SK-N-SH (cell line): ENCODE results near the gene CPPED1. TPM values are rescaled to one million over a fixed set of nuclear protein-coding genes. Genes with fewer than 3 reads are reported as not detected.

Source experiments
- CTCF ChIA-PET: fragments of 300-600, 350-600 bp; formaldehyde crosslinking; extraction: SDS; loops from one replicate; lab custom pipeline; 2021; lab: Yijun Ruan, JAX
- POLR2A ChIA-PET: fragments of 350-600 bp; sonication (Branson Sonifier 250); formaldehyde crosslinking; extraction: SDS; loops from one replicate; lab custom pipeline; 2020; ENCODE audit warnings: antibody characterized with exemption, inconsistent platforms; lab: Yijun Ruan, JAX
- DNase-seq: peaks from one replicate; pipeline ENCODE4 v3.0.0; 2012
- H2AFZ ChIP-seq: fragments of 200-600 bp; sonication (generic); 2 replicates; pipeline ENCODE4 v1.8.1; 2016; ENCODE audit warnings: antibody characterized with exemption, mild to moderate bottlenecking, low read depth
- H3F3A ChIP-seq: fragments of 200-600 bp; sonication (generic); replicated peaks from 2 replicates; pipeline ENCODE3; 2016; ENCODE audit warnings: antibody characterized with exemption, mild to moderate bottlenecking; ENCODE audit not compliant: insufficient read depth
- H3K27ac ChIP-seq, 2 experiments: fragments of 200-500 bp in 1 of 2; fragments of 200-600 bp in 1 of 2; sonication (Bioruptor generic) in 1 of 2; sonication (generic), shearing (Covaris generic) in 1 of 2; 2 replicates each; pipeline versions ENCODE4 v1.5.1 to v1.6.1; 2014 to 2016; ENCODE audit warnings: low read depth in 2 of 2, inconsistent platforms in 1 of 2, low read length in 1 of 2, mild to moderate bottlenecking in 1 of 2, mixed read lengths in 1 of 2
- H3K27me3 ChIP-seq: fragments of 200-600 bp; sonication (generic), shearing (Covaris generic); 2 replicates; pipeline ENCODE4 v1.6.1; 2016; ENCODE audit warnings: mixed run types; ENCODE audit not compliant: insufficient read depth
- H3K36me3 ChIP-seq, 2 experiments: fragments of 200-500 bp in 1 of 2; fragments of 200-600 bp in 1 of 2; sonication (Bioruptor generic) in 1 of 2; sonication (generic) in 1 of 2; replicated peaks in 1 of 2; 2 replicates each; pipeline versions ENCODE3 to v1.5.1; 2014 to 2016; ENCODE audit warnings: low read length in 1 of 2, mild to moderate bottlenecking in 1 of 2; ENCODE audit not compliant: insufficient read depth in 2 of 2, control insufficient read depth in 1 of 2
- H3K4me1 ChIP-seq, 2 experiments: fragments of 200-500 bp in 1 of 2; fragments of 200-600 bp in 1 of 2; sonication (Bioruptor generic) in 1 of 2; sonication (generic), shearing (Covaris generic) in 1 of 2; 2 replicates each; pipeline versions ENCODE4 v1.5.1 to v1.6.1; 2014 to 2016; ENCODE audit warnings: low read depth in 1 of 2, low read length in 1 of 2, mixed run types in 1 of 2; ENCODE audit not compliant: insufficient read depth in 2 of 2, control insufficient read depth in 1 of 2
- H3K4me2 ChIP-seq: fragments of 200-600 bp; sonication (generic), shearing (Covaris generic); 2 replicates; pipeline ENCODE4 v1.6.1; 2017; ENCODE audit warnings: mixed run types
- H3K4me3 ChIP-seq, 2 experiments: fragments of 200-500 bp in 1 of 2; fragments of 200-600 bp in 1 of 2; sonication (Bioruptor generic) in 1 of 2; sonication (generic), shearing (Covaris generic) in 1 of 2; 2 replicates each; pipeline versions ENCODE4 v1.5.1 to v1.8.1; 2014 to 2016; ENCODE audit warnings: low read depth in 2 of 2, inconsistent platforms in 1 of 2, low read length in 1 of 2, mild to moderate bottlenecking in 1 of 2, mixed read lengths in 1 of 2, moderate library complexity in 1 of 2
- H3K79me2 ChIP-seq: fragments of 200-600 bp; sonication (generic); 2 replicates; pipeline ENCODE4 v1.8.1; 2017; ENCODE audit warnings: mild to moderate bottlenecking; ENCODE audit not compliant: insufficient read depth
- H3K9ac ChIP-seq: fragments of 200-600 bp; sonication (generic); 2 replicates; pipeline ENCODE4 v1.6.1; 2017; ENCODE audit warnings: mixed run types
- H3K9me2 ChIP-seq: fragments of 200-600 bp; sonication (generic); 2 replicates; pipeline ENCODE4 v1.6.1; 2017; ENCODE audit warnings: mixed run types
- H3K9me3 ChIP-seq: fragments of 200-600 bp; sonication (generic); 2 replicates; pipeline ENCODE4 v1.6.1; 2017; ENCODE audit warnings: mixed run types, mild to moderate bottlenecking, moderate library complexity
- H4K20me1 ChIP-seq: fragments of 200-600 bp; sonication (generic); 2 replicates; pipeline ENCODE4 v1.6.1; 2017; ENCODE audit warnings: mild to moderate bottlenecking, mixed run types; ENCODE audit not compliant: insufficient read depth
- FOXJ3 ChIP-seq: sonication (generic); formaldehyde crosslinking; IDR thresholded peaks from 2 replicates; pipeline ENCODE4 v1.5.1; 2020; ENCODE audit warnings: mild to moderate bottlenecking, missing genetic modification reagents
- FOXM1 ChIP-seq: IDR thresholded peaks from 2 replicates; pipeline ENCODE4 v1.4.0; 2012; ENCODE audit warnings: low read depth, mild to moderate bottlenecking
- GABPA ChIP-seq: IDR thresholded peaks from 2 replicates; pipeline ENCODE4 v1.4.0; 2012; ENCODE audit warnings: low read depth, mild to moderate bottlenecking
- GATA2 ChIP-seq: sonication (generic); formaldehyde crosslinking; IDR thresholded peaks from 2 replicates; pipeline ENCODE4 v1.5.0; 2020; ENCODE audit warnings: mild to moderate bottlenecking, missing genetic modification reagents
- JUND ChIP-seq: IDR thresholded peaks from 2 replicates; pipeline ENCODE4 v1.4.0; 2012
- MEF2A ChIP-seq: IDR thresholded peaks from 2 replicates; pipeline ENCODE4 v1.4.0; 2012; ENCODE audit warnings: low read depth, borderline replicate concordance
- NRF1 ChIP-seq: IDR thresholded peaks from 2 replicates; pipeline ENCODE4 v1.6.1; 2012; ENCODE audit warnings: low read depth, mild to moderate bottlenecking, low read length
- POLR2AphosphoS5 ChIP-seq: IDR thresholded peaks from 2 replicates; pipeline ENCODE4 v1.6.1; 2012; ENCODE audit warnings: low read depth, low read length
- REST ChIP-seq: IDR thresholded peaks from 2 replicates; pipeline ENCODE4 v1.6.1; 2012; ENCODE audit warnings: mild to moderate bottlenecking, low read depth, low read length, moderate library complexity
- RXRA ChIP-seq: IDR thresholded peaks from 2 replicates; pipeline ENCODE4 v1.4.0; 2012; ENCODE audit warnings: low read depth, mild to moderate bottlenecking, borderline replicate concordance
- USF2 ChIP-seq: fragments of 150-350 bp; IDR thresholded peaks from 2 replicates; pipeline ENCODE4 v1.6.1; 2017; ENCODE audit warnings: antibody characterized with exemption, low read length, low read depth, borderline replicate concordance
- YY1 ChIP-seq: IDR thresholded peaks from 2 replicates; pipeline ENCODE4 v1.4.0; 2012; ENCODE audit warnings: low read depth, mild to moderate bottlenecking
- ZBTB33 ChIP-seq: IDR thresholded peaks from 2 replicates; pipeline ENCODE4 v1.4.0; 2012; ENCODE audit warnings: low read depth, borderline replicate concordance
- polyA plus RNA-seq, 3 experiments: library from polyadenylated mRNA; depleted of rRNA; stranded (reverse); fragments of >200 nt; gene quantifications; 2 replicates each; pipeline ENCODE4 v1.2.3, GENCODE V29; 2012
- TF ChIP-seq, protein P1 (sequence below): fragments of 200-600 bp; sonication (generic); IDR thresholded peaks from 2 replicates; pipeline ENCODE4 v1.6.1; 2017; ENCODE audit warnings: antibody characterized with exemption, mild to moderate bottlenecking, moderate library complexity
- TF ChIP-seq, protein P2 (sequence below): IDR thresholded peaks from 2 replicates; pipeline ENCODE4; 2012

The CPPED1 gene
- polyA plus RNA-seq, 1 of the 3 experiments (the other 2 are of a cell fraction), result 11.9 TPM

GRCh38 chr16:12837756-12838155, 34.1 kb upstream of the CPPED1 start:
- POLR2A ChIA-PET, result no interaction called here
- Histone ChIP-seq H4K20me1 (no peaks in the 10 kb centered on the region), H3F3A (no peaks in the 10 kb centered on the region), H3K27ac (no peak overlapping the region), H3K9me2 (no peaks in the 10 kb centered on the region), H3K27me3 (no peaks in the 10 kb centered on the region), H3K9me3 (no peaks in the 10 kb centered on the region), H2AFZ (no peak overlapping the region), H3K9ac (no peak overlapping the region), H3K4me2 (no peak overlapping the region), H3K4me3 (no peak overlapping the region), H3K79me2 (no peaks in the 10 kb centered on the region), H3K4me1 (no peaks in the 10 kb centered on the region), H3K36me3 (no peaks in the 10 kb centered on the region)
- DNase-seq, result no peak
- TF ChIP-seq, protein P1, sequence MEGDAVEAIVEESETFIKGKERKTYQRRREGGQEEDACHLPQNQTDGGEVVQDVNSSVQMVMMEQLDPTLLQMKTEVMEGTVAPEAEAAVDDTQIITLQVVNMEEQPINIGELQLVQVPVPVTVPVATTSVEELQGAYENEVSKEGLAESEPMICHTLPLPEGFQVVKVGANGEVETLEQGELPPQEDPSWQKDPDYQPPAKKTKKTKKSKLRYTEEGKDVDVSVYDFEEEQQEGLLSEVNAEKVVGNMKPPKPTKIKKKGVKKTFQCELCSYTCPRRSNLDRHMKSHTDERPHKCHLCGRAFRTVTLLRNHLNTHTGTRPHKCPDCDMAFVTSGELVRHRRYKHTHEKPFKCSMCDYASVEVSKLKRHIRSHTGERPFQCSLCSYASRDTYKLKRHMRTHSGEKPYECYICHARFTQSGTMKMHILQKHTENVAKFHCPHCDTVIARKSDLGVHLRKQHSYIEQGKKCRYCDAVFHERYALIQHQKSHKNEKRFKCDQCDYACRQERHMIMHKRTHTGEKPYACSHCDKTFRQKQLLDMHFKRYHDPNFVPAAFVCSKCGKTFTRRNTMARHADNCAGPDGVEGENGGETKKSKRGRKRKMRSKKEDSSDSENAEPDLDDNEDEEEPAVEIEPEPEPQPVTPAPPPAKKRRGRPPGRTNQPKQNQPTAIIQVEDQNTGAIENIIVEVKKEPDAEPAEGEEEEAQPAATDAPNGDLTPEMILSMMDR, result no peak
- TF ChIP-seq JUND (no peak), POLR2AphosphoS5 (no peak), GATA2 (CRISPR knock-in tag) (no peak), REST (no peak), FOXM1 (no peak), FOXJ3 (CRISPR knock-in tag) (no peak), RXRA (no peak), MEF2A (no peak), NRF1 (no peak), YY1 (no peak), ZBTB33 (no peak), GABPA (no peak), USF2 (no peak)
- TF ChIP-seq, protein P2, sequence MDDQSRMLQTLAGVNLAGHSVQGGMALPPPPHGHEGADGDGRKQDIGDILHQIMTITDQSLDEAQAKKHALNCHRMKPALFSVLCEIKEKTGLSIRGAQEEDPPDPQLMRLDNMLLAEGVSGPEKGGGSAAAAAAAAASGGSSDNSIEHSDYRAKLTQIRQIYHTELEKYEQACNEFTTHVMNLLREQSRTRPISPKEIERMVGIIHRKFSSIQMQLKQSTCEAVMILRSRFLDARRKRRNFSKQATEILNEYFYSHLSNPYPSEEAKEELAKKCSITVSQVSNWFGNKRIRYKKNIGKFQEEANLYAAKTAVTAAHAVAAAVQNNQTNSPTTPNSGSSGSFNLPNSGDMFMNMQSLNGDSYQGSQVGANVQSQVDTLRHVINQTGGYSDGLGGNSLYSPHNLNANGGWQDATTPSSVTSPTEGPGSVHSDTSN, result no peak
- CTCF ChIA-PET, result no interaction called here
